ENCODE results near the gene FGF23.

DNA sequence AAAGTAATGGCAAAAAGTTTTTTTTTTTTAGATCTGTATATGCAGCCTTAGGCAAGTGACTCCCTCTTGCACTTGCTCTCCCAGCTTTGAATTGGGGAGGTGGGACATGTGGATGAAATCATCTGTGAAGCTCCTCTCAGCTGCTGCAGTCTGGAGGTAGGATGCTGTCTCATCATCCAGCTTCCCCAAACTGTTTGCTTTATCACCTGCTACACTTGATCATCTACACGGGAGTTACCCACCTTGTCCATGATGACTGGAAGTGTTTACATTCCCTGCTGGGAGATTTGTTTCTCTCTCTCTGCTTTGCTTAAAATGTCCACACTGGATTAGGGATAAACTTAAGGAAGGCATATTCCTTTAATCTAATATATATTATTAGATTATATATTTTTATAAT lies 8.5 kb upstream of the FGF23 start:
- TF ChIP-seq CTCF (IDR thresholded peaks at IDR 0.05), result no peak
- no peak for TF ChIP-seq POLR2A (IDR thresholded peaks at IDR 0.05)
